Gastroesophageal sphincter (tissue), 3 donors: ENCODE measurements around the gene GATAD2A.

Experiments used
- EP300 ChIP-seq: sonication (generic); formaldehyde crosslinking; IDR thresholded peaks from one replicate; pipeline ENCODE4 v1.6.1; 2017; ENCODE audit warnings: antibody characterized with exemption, mild to moderate bottlenecking
- POLR2A ChIP-seq, 2 donors: fragments of 450-650 bp; IDR thresholded peaks; one replicate each; pipeline ENCODE4 v1.6.1; 2017; ENCODE audit warnings: antibody characterized with exemption in 2 of 2, mild to moderate bottlenecking in 2 of 2, moderate library complexity in 1 of 2
- POLR2AphosphoS5 ChIP-seq: sonication (generic); formaldehyde crosslinking; IDR thresholded peaks from one replicate; pipeline ENCODE4 v1.6.1; 2017; ENCODE audit warnings: antibody characterized with exemption
- TF ChIP-seq, protein P1 (sequence below), 4 experiments: fragments of 200-600 bp in 2 of 4; fragments of 450-650 bp in 2 of 4; sonication (generic) in 1 of 4; IDR thresholded peaks; one replicate each; pipeline ENCODE4 v1.5.1; 2017 to 2019; ENCODE audit warnings: antibody characterized with exemption in 4 of 4, mild to moderate bottlenecking in 2 of 4, moderate library complexity in 2 of 4

DNA sequence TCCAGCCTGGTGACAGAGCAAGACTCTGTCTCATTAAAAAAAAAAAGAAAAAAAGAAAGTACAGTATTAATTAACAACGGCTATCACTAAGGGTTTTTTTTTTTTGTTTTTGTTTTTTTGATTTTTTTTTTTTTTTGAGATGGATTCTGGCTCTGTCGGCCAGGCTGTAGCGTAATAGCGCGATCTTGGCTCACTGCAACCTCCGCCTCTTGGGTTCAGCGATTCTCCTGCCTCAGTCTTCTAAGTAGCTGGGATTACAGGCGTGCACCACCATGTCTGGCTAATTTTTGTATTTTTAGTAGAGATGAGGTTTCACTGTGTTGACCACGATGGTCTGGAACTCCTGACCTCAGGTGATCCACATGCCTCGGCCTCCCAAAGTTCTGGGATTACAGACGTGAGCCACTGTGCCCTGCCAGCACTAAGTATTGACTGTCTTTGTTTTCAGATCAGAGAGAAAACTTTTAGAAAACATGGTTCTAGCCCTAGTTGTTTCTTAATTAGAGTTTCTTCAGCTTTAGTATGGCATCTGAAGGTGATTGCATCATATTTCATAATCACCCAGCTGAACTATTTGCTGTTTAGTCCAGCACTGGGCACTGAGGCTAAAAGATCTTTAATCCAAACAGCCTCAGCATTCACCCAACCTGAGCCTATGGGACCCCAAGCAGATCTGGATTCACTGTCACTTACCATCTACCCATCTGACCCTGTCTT is 2.7 kb upstream of the GATAD2A start:
- TF ChIP-seq POLR2A (IDR thresholded peaks at IDR 0.05) (no peak), EP300 (no peak), POLR2AphosphoS5 (no peak)
- TF ChIP-seq, protein P1, sequence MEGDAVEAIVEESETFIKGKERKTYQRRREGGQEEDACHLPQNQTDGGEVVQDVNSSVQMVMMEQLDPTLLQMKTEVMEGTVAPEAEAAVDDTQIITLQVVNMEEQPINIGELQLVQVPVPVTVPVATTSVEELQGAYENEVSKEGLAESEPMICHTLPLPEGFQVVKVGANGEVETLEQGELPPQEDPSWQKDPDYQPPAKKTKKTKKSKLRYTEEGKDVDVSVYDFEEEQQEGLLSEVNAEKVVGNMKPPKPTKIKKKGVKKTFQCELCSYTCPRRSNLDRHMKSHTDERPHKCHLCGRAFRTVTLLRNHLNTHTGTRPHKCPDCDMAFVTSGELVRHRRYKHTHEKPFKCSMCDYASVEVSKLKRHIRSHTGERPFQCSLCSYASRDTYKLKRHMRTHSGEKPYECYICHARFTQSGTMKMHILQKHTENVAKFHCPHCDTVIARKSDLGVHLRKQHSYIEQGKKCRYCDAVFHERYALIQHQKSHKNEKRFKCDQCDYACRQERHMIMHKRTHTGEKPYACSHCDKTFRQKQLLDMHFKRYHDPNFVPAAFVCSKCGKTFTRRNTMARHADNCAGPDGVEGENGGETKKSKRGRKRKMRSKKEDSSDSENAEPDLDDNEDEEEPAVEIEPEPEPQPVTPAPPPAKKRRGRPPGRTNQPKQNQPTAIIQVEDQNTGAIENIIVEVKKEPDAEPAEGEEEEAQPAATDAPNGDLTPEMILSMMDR (IDR thresholded peaks at IDR 0.05): no peak
